SK-N-SH treated with all-trans-retinoic acid at 6 μM for 48 hours (cell line): ENCODE results near the gene LRRK1.

Source experiments
- ATAC-seq: fragments of 200-7000 bp; cut with Tn5 transposase; 3 replicates; pipeline ENCODE4 v1.9.1; 2020; ENCODE audit warnings: mild to moderate bottlenecking, moderate library complexity
- CSDC2 ChIP-seq: fragments of 250-450 bp; sonication (Bioruptor Pico); IDR thresholded peaks from 2 replicates; pipeline ENCODE4 v1.5.0; 2020; ENCODE audit warnings: mild to moderate bottlenecking, moderate library complexity
- CSRNP3 ChIP-seq: fragments of 250-450 bp; sonication (Bioruptor Pico); IDR thresholded peaks from 2 replicates; pipeline ENCODE4 v1.5.1; 2021; ENCODE audit warnings: mild to moderate bottlenecking, moderate library complexity
- ESRRG ChIP-seq: fragments of 250-450 bp; sonication (Bioruptor Pico); IDR thresholded peaks from 2 replicates; pipeline ENCODE4 v1.6.1; 2021; ENCODE audit warnings: mild to moderate bottlenecking
- GLIS3 ChIP-seq: fragments of 250-450 bp; sonication (Bioruptor Pico); IDR thresholded peaks from 2 replicates; pipeline ENCODE4 v1.5.0; 2020; ENCODE audit warnings: mild to moderate bottlenecking, moderate library complexity
- ISL1 ChIP-seq: fragments of 250-450 bp; sonication (Bioruptor Pico); IDR thresholded peaks from 2 replicates; pipeline ENCODE4 v2.1.2; 2022; ENCODE audit warnings: mild to moderate bottlenecking, moderate library complexity
- OSR1 ChIP-seq: fragments of 250-450 bp; sonication (Bioruptor Pico); IDR thresholded peaks from 2 replicates; pipeline ENCODE4 v1.8.0; 2022; ENCODE audit warnings: moderate library complexity, mild to moderate bottlenecking, inconsistent platforms
- PATZ1 ChIP-seq: fragments of 250-450 bp; sonication (Bioruptor Pico); IDR thresholded peaks from 2 replicates; pipeline ENCODE4 v1.8.0; 2020; ENCODE audit warnings: mild to moderate bottlenecking, moderate library complexity, borderline replicate concordance
- POU6F1 ChIP-seq: fragments of 250-450 bp; sonication (Bioruptor Pico); IDR thresholded peaks from 2 replicates; pipeline ENCODE4 v1.8.0; 2021; ENCODE audit warnings: low read depth, mild to moderate bottlenecking, moderate library complexity, borderline replicate concordance
- PPARA ChIP-seq: fragments of 250-450 bp; sonication (Bioruptor Pico); IDR thresholded peaks from 2 replicates; pipeline ENCODE4 v1.5.0; 2020; ENCODE audit warnings: mild to moderate bottlenecking, borderline replicate concordance
- RARB ChIP-seq: fragments of 250-450 bp; sonication (Bioruptor Pico); IDR thresholded peaks from 2 replicates; pipeline ENCODE4 v1.8.0; 2021; ENCODE audit warnings: mild to moderate bottlenecking, moderate library complexity
- TCF4 ChIP-seq: fragments of 250-450 bp; sonication (Bioruptor Pico); IDR thresholded peaks from 2 replicates; pipeline ENCODE4 v1.8.0; 2021; ENCODE audit warnings: mild to moderate bottlenecking, moderate library complexity, borderline replicate concordance
- TOX ChIP-seq: fragments of 250-450 bp; sonication (Bioruptor Pico); IDR thresholded peaks from 2 replicates; pipeline ENCODE4 v1.8.0; 2021; ENCODE audit warnings: mild to moderate bottlenecking, moderate library complexity, borderline replicate concordance
- TSHZ2 ChIP-seq: fragments of 250-450 bp; sonication (Bioruptor Pico); IDR thresholded peaks from 2 replicates; pipeline ENCODE4 v1.5.0; 2020; ENCODE audit warnings: mild to moderate bottlenecking, moderate library complexity
- ZC3H10 ChIP-seq: fragments of 250-450 bp; sonication (Bioruptor Pico); IDR thresholded peaks from 2 replicates; pipeline ENCODE4 v1.5.1; 2021; ENCODE audit warnings: mild to moderate bottlenecking, moderate library complexity
- ZFP3 ChIP-seq: fragments of 250-450 bp; sonication (Bioruptor Pico); IDR thresholded peaks from 2 replicates; pipeline ENCODE4 v1.5.0; 2020; ENCODE audit warnings: mild to moderate bottlenecking, moderate library complexity
- ZNF565 ChIP-seq: fragments of 450-650 bp; formaldehyde crosslinking; conservative IDR thresholded peaks from 2 replicates; pipeline ENCODE4 v1.5.0; 2020; ENCODE audit warnings: low read depth, mild to moderate bottlenecking, moderate library complexity
- ZNF70 ChIP-seq: fragments of 450-650 bp; formaldehyde crosslinking; IDR thresholded peaks from 2 replicates; pipeline ENCODE4 v1.5.0; 2020; ENCODE audit warnings: mild to moderate bottlenecking, moderate library complexity
- ZNF8 ChIP-seq: fragments of 450-650 bp; formaldehyde crosslinking; IDR thresholded peaks from 2 replicates; pipeline ENCODE4 v1.5.0; 2020; ENCODE audit warnings: mild to moderate bottlenecking, moderate library complexity

LRRK1 gene

GRCh38 chr15:101003706-101004105 lies 84.5 kb downstream of the LRRK1 start:
- no peak for TF ChIP-seq ISL1 (CRISPR knock-in tag)
- no peak for TF ChIP-seq OSR1 (CRISPR knock-in tag)
- TF ChIP-seq ZFP3 = no peak
- no peak for TF ChIP-seq ESRRG (CRISPR knock-in tag)
- TF ChIP-seq PATZ1 = no peak
- TF ChIP-seq RARB = no peak
- no peak for TF ChIP-seq ZNF565
- TF ChIP-seq ZNF70 (CRISPR knock-in tag) = no peak
- no peak for TF ChIP-seq CSDC2 (CRISPR knock-in tag)
- TF ChIP-seq PPARA (CRISPR knock-in tag) = no peak
- no peak for TF ChIP-seq ZC3H10 (CRISPR knock-in tag)
- TF ChIP-seq GLIS3 (CRISPR knock-in tag) = no peak
- no peak for TF ChIP-seq ZNF8 (CRISPR knock-in tag)
- ATAC-seq = no peak

GRCh38 chr15:101004500-101004899 lies 85.3 kb downstream of the LRRK1 start:
- no peak for ATAC-seq
- TF ChIP-seq TOX (no peak), TCF4 (CRISPR knock-in tag) (no peak)

- TF ChIP-seq GLIS3 (CRISPR knock-in tag) (no peak), POU6F1 (CRISPR knock-in tag) (no peak), CSRNP3 (CRISPR knock-in tag) (no peak), TCF4 (CRISPR knock-in tag) (no peak), TSHZ2 (CRISPR knock-in tag) (no peak), PATZ1 (no peak), ZNF70 (CRISPR knock-in tag) (no peak)
- no peak for ATAC-seq
Measured at GRCh38 chr15:101004986-101005747, 86.0 kb downstream of the LRRK1 start.
